H9 (cell line): ENCODE results near the gene BARD1. TPM values are rescaled to one million over a fixed set of nuclear protein-coding genes. Genes with fewer than 3 reads are reported as not detected.

Source experiments
- DNase-seq: peaks from one replicate; pipeline ENCODE4 v3.0.0-alpha.2; 2017
- H2AFZ ChIP-seq: one replicate; pipeline ENCODE4 v1.6.1; 2013; ENCODE audit warnings: mild to moderate bottlenecking, low read length, control low read depth, moderate library complexity
- H2AK5ac ChIP-seq: 2 replicates; pipeline ENCODE4 v1.6.1; 2013; ENCODE audit warnings: low read length, control low read depth, mixed read lengths; ENCODE audit not compliant: insufficient read length
- H2BK120ac ChIP-seq: one replicate; pipeline ENCODE4 v1.6.1; 2013; ENCODE audit warnings: low read depth, mild to moderate bottlenecking, low read length, control low read depth, inconsistent platforms; ENCODE audit not compliant: poor library complexity, severe bottlenecking
- H2BK12ac ChIP-seq: 2 replicates; pipeline ENCODE4 v1.6.1; 2013; ENCODE audit warnings: low read length, control low read depth, mixed read lengths, low read depth; ENCODE audit not compliant: insufficient read length
- H2BK15ac ChIP-seq: 2 replicates; pipeline ENCODE4 v1.6.1; 2013; ENCODE audit warnings: low read depth, low read length, control low read depth
- H2BK20ac ChIP-seq: one replicate; pipeline ENCODE4 v1.6.1; 2013; ENCODE audit warnings: low read depth, mild to moderate bottlenecking, low read length, control low read depth, inconsistent platforms; ENCODE audit not compliant: poor library complexity, severe bottlenecking
- H2BK5ac ChIP-seq: 2 replicates; pipeline ENCODE4 v1.6.1; 2013; ENCODE audit warnings: low read length, control low read depth, mixed read lengths; ENCODE audit not compliant: insufficient read length
- H3K14ac ChIP-seq: 2 replicates; pipeline ENCODE4 v1.6.1; 2013; ENCODE audit warnings: low read length, control low read depth; ENCODE audit not compliant: insufficient read depth
- H3K18ac ChIP-seq: 2 replicates; pipeline ENCODE4 v1.6.1; 2013; ENCODE audit warnings: low read depth, mild to moderate bottlenecking, mixed read lengths, low read length, control low read depth; ENCODE audit not compliant: insufficient read length
- H3K23ac ChIP-seq: 2 replicates; pipeline ENCODE4 v1.6.1; 2013; ENCODE audit warnings: low read length, control low read depth, mixed read lengths, low read depth; ENCODE audit not compliant: insufficient read length
- H3K23me2 ChIP-seq: 2 replicates; pipeline ENCODE4 v1.6.1; 2013; ENCODE audit warnings: low read depth, mild to moderate bottlenecking, mixed read lengths, low read length, control low read depth; ENCODE audit not compliant: insufficient read length, poor library complexity, severe bottlenecking
- H3K27ac ChIP-seq: 2 replicates; pipeline ENCODE4 v1.5.1; 2013; ENCODE audit warnings: low read length, control low read depth, mixed read lengths, low read depth; ENCODE audit not compliant: insufficient read length
- H3K27me3 ChIP-seq: 2 replicates; pipeline ENCODE4 v1.6.1; 2013; ENCODE audit warnings: low read length, control low read depth, inconsistent platforms; ENCODE audit not compliant: insufficient read depth
- H3K4ac ChIP-seq: 2 replicates; pipeline ENCODE4 v1.6.1; 2013; ENCODE audit warnings: low read depth, mild to moderate bottlenecking, control low read depth, inconsistent platforms, low read length, moderate library complexity
- H3K4me1 ChIP-seq: 2 replicates; pipeline ENCODE4 v1.6.1; 2013; ENCODE audit warnings: low read length, control low read depth, inconsistent platforms; ENCODE audit not compliant: insufficient read depth
- H3K4me2 ChIP-seq: 2 replicates; pipeline ENCODE4 v1.6.1; 2013; ENCODE audit warnings: low read length, control low read depth, mixed read lengths; ENCODE audit not compliant: insufficient read length, insufficient read depth
- H3K56ac ChIP-seq: 2 replicates; pipeline ENCODE4 v1.6.1; 2013; ENCODE audit warnings: low read depth, mild to moderate bottlenecking, mixed read lengths, low read length, control low read depth; ENCODE audit not compliant: insufficient read length
- H3K79me1 ChIP-seq: 2 replicates; pipeline ENCODE4 v1.6.1; 2013; ENCODE audit warnings: low read depth, mild to moderate bottlenecking, moderate library complexity, low read length, control low read depth, inconsistent platforms; ENCODE audit not compliant: insufficient read depth, poor library complexity, severe bottlenecking
- H3K79me2 ChIP-seq: 2 replicates; pipeline ENCODE4 v1.6.1; 2013; ENCODE audit warnings: low read length, control low read depth, inconsistent platforms; ENCODE audit not compliant: insufficient read depth
- H3K9ac ChIP-seq: 2 replicates; pipeline ENCODE4 v1.6.1; 2013; ENCODE audit warnings: low read length, control low read depth, mixed read lengths; ENCODE audit not compliant: insufficient read length; ENCODE audit errors: extremely low read depth
- H3K9me3 ChIP-seq: one replicate; pipeline ENCODE4 v1.6.1; 2013; ENCODE audit warnings: low read depth, low read length, inconsistent platforms; ENCODE audit not compliant: control insufficient read depth
- H3T11ph ChIP-seq: one replicate; pipeline ENCODE4 v1.6.1; 2013; ENCODE audit warnings: mild to moderate bottlenecking, low read length, control low read depth, inconsistent platforms
- H4K20me1 ChIP-seq: one replicate; pipeline ENCODE4 v1.6.1; 2013; ENCODE audit not compliant: control insufficient read depth, insufficient read length, insufficient read depth
- H4K5ac ChIP-seq: 2 replicates; pipeline ENCODE4 v1.6.1; 2013; ENCODE audit warnings: low read depth, mild to moderate bottlenecking, mixed read lengths, low read length, control low read depth; ENCODE audit not compliant: insufficient read length
- H4K8ac ChIP-seq: replicated peaks from 2 replicates; pipeline ENCODE4 v1.6.1; 2013; ENCODE audit warnings: low read length, control low read depth, mixed read lengths, low read depth; ENCODE audit not compliant: insufficient read length
- H4K91ac ChIP-seq: 2 replicates; pipeline ENCODE4 v1.6.1; 2013; ENCODE audit warnings: low read depth, mild to moderate bottlenecking, moderate library complexity, mixed read lengths, low read length, control low read depth; ENCODE audit not compliant: insufficient read length
- H3K27ac Mint-ChIP-seq, 3 experiments: 2 replicates in 2 of 3; 3 replicates in 1 of 3; pipeline ENCODE4 v1.8.0; 2020 to 2021; ENCODE audit warnings: mixed read lengths in 3 of 3, mild to moderate bottlenecking in 1 of 3, moderate library complexity in 1 of 3
- H3K27me3 Mint-ChIP-seq: 2 replicates; pipeline ENCODE4 v1.8.0; 2021; ENCODE audit warnings: low read depth, mild to moderate bottlenecking, moderate library complexity, mixed read lengths
- H3K36me3 Mint-ChIP-seq, 3 experiments: 2 replicates in 2 of 3; 3 replicates in 1 of 3; pipeline ENCODE4 v1.8.0; 2020 to 2021; ENCODE audit warnings: low read depth in 3 of 3, mixed read lengths in 3 of 3; ENCODE audit not compliant: insufficient read depth in 1 of 3
- H3K4me1 Mint-ChIP-seq, 2 experiments: 2 replicates each; pipeline ENCODE4 v1.8.0; 2020; ENCODE audit warnings: mixed read lengths in 2 of 2
- H3K4me3 Mint-ChIP-seq, 2 experiments: 2 replicates in 1 of 2; 3 replicates in 1 of 2; pipeline ENCODE4 v1.8.0; 2020 to 2021; ENCODE audit warnings: mild to moderate bottlenecking in 2 of 2, mixed read lengths in 2 of 2, moderate library complexity in 1 of 2
- H3K9me3 Mint-ChIP-seq, 2 experiments: 2 replicates in 1 of 2; 3 replicates in 1 of 2; pipeline ENCODE4 v1.8.0; 2020; ENCODE audit warnings: mild to moderate bottlenecking in 2 of 2, mixed read lengths in 2 of 2, moderate library complexity in 1 of 2
- CTCF ChIP-seq: fragments of 200-600 bp; sonication (generic); conservative IDR thresholded peaks from 3 replicates; pipeline ENCODE4 v1.8.0; 2021; ENCODE audit warnings: antibody characterized with exemption, mild to moderate bottlenecking
- WGBS: extraction: QIAGEN DNeasy Blood & Tissue Kit; methylation state at CpG from one replicate; pipeline ENCODE4 v1.1.7; 2013; ENCODE audit warnings: missing lambda C conversion rate, low lambda C conversion rate, mixed read lengths; ENCODE audit not compliant: insufficient read length; ENCODE audit errors: extremely low coverage; 5-methylcytosine and 5-hydroxymethylcytosine counted together
- total RNA-seq: library from RNA; stranded (reverse); gene quantifications from 2 replicates; pipeline ENCODE4 v1.2.1, GENCODE V29; 2021

BARD1 gene
- total RNA-seq, 1 experiment from 2014 or later: 30.6 TPM

- DNase-seq: no peak
- no peaks in the 10 kb centered on the region for H3K79me2 ChIP-seq
- H3K4me1 ChIP-seq: no peaks in the 10 kb centered on the region
- H2BK120ac ChIP-seq: no peak overlapping the region
- no peak overlapping the region for H2BK20ac ChIP-seq
- H3K4ac ChIP-seq: no peak overlapping the region
- H3K9me3 ChIP-seq: no peaks in the 10 kb centered on the region
- H2BK12ac ChIP-seq: no peak overlapping the region
- H3K4me2 ChIP-seq: no peak overlapping the region
- H4K20me1 ChIP-seq: no peaks in the 10 kb centered on the region
- peaks cover 0 to 2% of the 10 kb centered on the region in 2 experiments; a peak in 1 of 4 replicates for H3K4me1 Mint-ChIP-seq
- no peak overlapping the region for H4K5ac ChIP-seq
- no peaks in the 10 kb centered on the region for H3K27me3 ChIP-seq
- no peaks in the 10 kb centered on the region for H3K27me3 Mint-ChIP-seq
- no peak overlapping the region for H2BK15ac ChIP-seq
- H3K36me3 Mint-ChIP-seq: peaks cover 34 to 40% (median 39%) of the 10 kb centered on the region in 3 experiments
- no peak overlapping the region for H3K18ac ChIP-seq
- no peaks in the 10 kb centered on the region; a peak in 1 of 5 replicates for H3K9me3 Mint-ChIP-seq
- H3K9ac ChIP-seq: no peak overlapping the region
- no peaks in the 10 kb centered on the region for H3K23me2 ChIP-seq
- no peak overlapping the region for H3K4me3 Mint-ChIP-seq
- no peak overlapping the region for H4K8ac ChIP-seq
- H3K56ac ChIP-seq: no peak overlapping the region
- no peak overlapping the region for H3K14ac ChIP-seq
- no peak overlapping the region for H2BK5ac ChIP-seq
- H3T11ph ChIP-seq: no peak overlapping the region
- no peak for TF ChIP-seq CTCF
- no peak overlapping the region for H4K91ac ChIP-seq
- no peak overlapping the region for H3K23ac ChIP-seq
- H3K27ac Mint-ChIP-seq: no peak overlapping the region
- no peak overlapping the region for H3K27ac ChIP-seq
- no peak overlapping the region for H2AFZ ChIP-seq
- H2AK5ac ChIP-seq: no peak overlapping the region
- no peaks in the 10 kb centered on the region for H3K79me1 ChIP-seq
- no CpG with 5 or more reads among the region's 3 CpGs for WGBS
Measured at GRCh38 chr2:214772443-214773015, 37.0 kb downstream of the BARD1 start.
